WERI-Rb-1 (cell line): ENCODE data around the gene GRIN2C.
"Not testable (repeated sequence)": the region's sequence is repeated elsewhere in the genome, so short reads cannot be mapped to it uniquely, and the experiment has no call there.

Experiments used
- DNase-seq: peaks from one replicate; pipeline ENCODE4 v3.0.0-alpha.2; 2020
- H3K27ac ChIP-seq: fragments of 250-450 bp; sonication (Bioruptor Pico); 2 replicates; pipeline ENCODE4 v1.5.1; 2020; ENCODE audit warnings: mild to moderate bottlenecking, moderate library complexity
- H3K27me3 ChIP-seq: fragments of 250-450 bp; sonication (Bioruptor Pico); 2 replicates; pipeline ENCODE4 v1.5.1; 2021; ENCODE audit warnings: mild to moderate bottlenecking, low read depth, moderate library complexity; ENCODE audit not compliant: insufficient read depth, severe bottlenecking
- H3K36me3 ChIP-seq: fragments of 250-450 bp; sonication (Bioruptor Pico); 2 replicates; pipeline ENCODE4 v1.5.1; 2020; ENCODE audit warnings: mild to moderate bottlenecking, moderate library complexity
- H3K4me3 ChIP-seq: 2 replicates; pipeline ENCODE4 v1.5.1; 2011; ENCODE audit warnings: low read depth, mild to moderate bottlenecking, control low read depth, low read length
- H3K9me3 ChIP-seq: fragments of 250-450 bp; sonication (Bioruptor Pico); 2 replicates; pipeline ENCODE4 v1.5.1; 2021; ENCODE audit warnings: mild to moderate bottlenecking, moderate library complexity; ENCODE audit not compliant: severe bottlenecking
- CTCF ChIP-seq: IDR thresholded peaks from 2 replicates; pipeline ENCODE4 v1.5.1; 2011; ENCODE audit warnings: low read depth, mild to moderate bottlenecking, control low read depth, inconsistent platforms, low read length

Gene GRIN2C

DNA sequence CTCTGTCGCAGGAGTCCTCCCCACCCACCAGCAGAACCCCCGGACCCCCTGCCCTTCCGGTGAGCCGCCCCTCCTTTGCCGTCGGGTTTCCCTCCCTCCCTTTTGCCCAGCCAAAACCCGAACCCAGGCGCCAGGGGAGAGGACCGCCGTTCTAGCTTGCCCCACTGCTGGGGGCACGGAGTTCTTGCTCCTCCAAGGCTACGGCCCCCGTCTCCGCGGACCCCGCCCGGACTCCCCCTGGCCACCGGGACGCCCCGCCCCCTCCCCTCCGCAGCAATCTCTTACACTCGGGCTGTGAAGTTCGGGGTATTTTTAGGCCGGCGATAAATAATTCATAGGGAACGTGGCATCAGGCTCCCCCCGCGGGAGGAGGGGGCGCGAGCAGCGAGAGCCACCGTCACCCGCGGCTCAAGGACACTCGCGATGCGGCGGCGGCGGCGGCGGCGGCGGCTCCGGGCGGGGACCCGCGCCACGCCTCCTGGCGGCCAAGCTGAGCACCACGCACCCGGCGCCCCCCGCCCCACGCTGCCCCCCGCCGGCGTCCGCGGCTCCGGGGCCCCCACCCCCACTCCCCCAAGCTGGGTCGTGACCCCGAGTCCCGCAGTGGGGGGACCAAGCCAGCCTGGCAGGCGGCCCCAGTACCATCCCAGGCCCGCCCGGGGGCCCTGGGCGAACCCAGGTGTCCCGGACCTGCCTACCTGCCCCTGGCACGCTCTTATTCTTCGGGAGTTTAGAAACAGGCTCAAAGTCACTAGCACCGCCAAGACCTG is at the start of gene GRIN2C:
TSS of gene GRIN2C (minus strand) at position 427 of the 770 bp plus-strand sequence. CDS start 4,793 bp downstream, outside the sequence.
- TF ChIP-seq CTCF: peak; percentile 54
- Histone ChIP-seq H3K9me3 (no peaks in the 10 kb centered on the region), H3K36me3 (peaks cover 21% of the 10 kb centered on the region), H3K27me3 (peaks cover 32% of the 10 kb centered on the region), H3K4me3 (peak within 1 kb of the TSS; percentile 41), H3K27ac (no peak within 1 kb of the TSS)
- DNase-seq: no peak

DNA sequence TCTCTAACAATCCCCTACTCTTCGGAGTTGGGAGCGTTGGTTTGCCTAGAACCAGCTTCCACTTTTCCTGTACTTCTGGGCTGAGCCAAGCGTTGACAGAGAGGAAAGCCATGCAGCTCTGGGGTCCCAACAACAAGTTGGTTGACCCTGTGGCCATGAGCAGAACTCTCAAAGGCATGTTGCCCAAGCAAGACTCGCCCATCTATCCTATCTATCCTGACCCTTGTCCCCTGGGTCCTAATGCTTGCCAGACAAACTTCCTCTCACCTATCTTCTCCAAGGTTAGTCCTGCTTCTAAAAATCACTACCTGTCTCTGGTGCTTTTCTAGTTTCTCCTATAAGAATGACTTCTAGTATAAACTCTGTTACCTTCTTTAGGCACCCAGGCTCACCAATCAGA is 49.4 kb upstream of the GRIN2C start:
- not testable (repeated sequence) for H3K27ac ChIP-seq, DNase-seq, H3K27me3 ChIP-seq, H3K4me3 ChIP-seq, H3K9me3 ChIP-seq, H3K36me3 ChIP-seq

DNA sequence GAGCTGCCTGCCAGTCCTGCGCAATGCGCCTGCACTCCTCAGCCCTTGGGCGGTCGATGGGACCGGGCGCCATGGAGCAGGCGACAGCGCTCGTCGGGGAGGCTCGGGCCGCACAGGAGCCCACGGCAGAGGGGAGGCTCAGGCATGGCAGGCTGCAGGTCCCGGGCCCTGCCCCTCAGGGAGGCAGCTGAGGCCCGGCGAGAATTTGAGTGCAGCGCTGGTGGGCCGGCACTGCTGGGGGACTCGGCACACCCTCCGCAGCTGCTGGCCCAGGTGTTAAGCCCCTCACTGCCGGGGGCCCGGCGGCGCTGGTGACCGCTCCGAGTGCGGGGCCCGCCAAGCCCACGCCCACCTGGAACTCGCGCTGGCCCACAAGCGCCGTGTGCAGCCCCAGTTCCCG is 47.3 kb upstream of the GRIN2C start:
- H3K9me3 ChIP-seq: no peaks in the 10 kb centered on the region
- DNase-seq: no peak
- no peak overlapping the region for H3K4me3 ChIP-seq
- H3K36me3 ChIP-seq: no peaks in the 10 kb centered on the region
- no peaks in the 10 kb centered on the region for H3K27me3 ChIP-seq
- TF ChIP-seq CTCF: no peak
- H3K27ac ChIP-seq: no peak overlapping the region

DNA sequence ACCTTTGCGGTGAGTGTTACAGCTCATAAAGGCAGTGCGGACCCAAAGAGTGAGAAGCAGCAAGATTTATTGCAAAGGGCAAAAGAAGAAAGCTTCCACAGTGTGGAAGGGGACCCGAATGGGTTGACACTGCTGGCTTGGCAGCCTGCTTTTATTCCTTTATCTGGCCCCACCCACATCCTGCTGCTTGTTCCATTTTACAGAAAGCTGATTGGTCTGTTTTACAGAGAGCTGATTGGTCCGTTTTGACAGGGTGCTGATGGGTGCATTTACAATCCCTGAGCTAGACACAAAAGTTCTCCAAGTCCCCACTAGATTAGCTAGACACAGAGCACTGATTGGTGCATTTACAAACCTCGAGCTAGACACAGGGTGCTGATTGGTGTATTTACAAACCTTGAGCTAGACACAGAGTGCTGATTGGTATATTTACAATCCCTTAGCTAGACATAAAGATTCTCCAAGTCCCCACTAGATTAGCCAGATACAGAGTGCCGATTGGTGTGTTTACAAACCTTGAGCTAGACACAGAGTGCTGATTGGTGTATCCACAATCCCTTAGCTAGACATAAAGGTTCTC is 46.6 kb upstream of the GRIN2C start:
- H3K36me3 ChIP-seq, DNase-seq, H3K27me3 ChIP-seq, H3K27ac ChIP-seq, H3K4me3 ChIP-seq, H3K9me3 ChIP-seq: not testable (repeated sequence)

- no peaks in the 10 kb centered on the region for H3K36me3 ChIP-seq
- H3K27me3 ChIP-seq: no peaks in the 10 kb centered on the region
- no peak for DNase-seq
- H3K4me3 ChIP-seq: no peak overlapping the region
- no peak overlapping the region for H3K27ac ChIP-seq
- TF ChIP-seq CTCF: no peak
- H3K9me3 ChIP-seq: no peaks in the 10 kb centered on the region
These were observed 45.2 kb upstream of the GRIN2C start for GRCh38 chr17:74904687-74905409.

DNA sequence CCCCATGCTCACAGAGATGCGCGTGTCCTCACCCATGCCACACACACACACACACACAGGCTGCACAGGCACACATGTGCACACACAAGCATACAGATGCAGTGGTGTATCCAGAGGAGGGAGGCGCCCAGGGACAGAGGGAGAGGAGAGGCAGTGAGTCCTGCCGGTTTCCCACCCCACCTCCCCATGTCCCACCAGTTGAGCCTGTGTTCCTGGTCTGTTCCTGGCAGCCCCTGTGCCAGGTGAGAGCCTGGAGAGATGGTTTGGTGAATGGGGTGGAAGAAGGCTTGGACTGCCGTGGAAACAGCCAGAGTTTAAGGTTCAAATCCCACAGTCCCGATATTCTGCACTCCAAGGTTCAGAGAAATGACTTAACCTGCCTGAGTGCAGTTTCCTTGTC is 44.0 kb upstream of the GRIN2C start:
- H3K36me3 ChIP-seq: no peaks in the 10 kb centered on the region
- no peak overlapping the region for H3K27ac ChIP-seq
- no peak for DNase-seq
- H3K9me3 ChIP-seq: no peaks in the 10 kb centered on the region
- no peaks in the 10 kb centered on the region for H3K27me3 ChIP-seq
- no peak overlapping the region for H3K4me3 ChIP-seq
- TF ChIP-seq CTCF: no peak
